Measurements from ENCODE around the gene TRIO. TPM values are rescaled to one million over a fixed set of nuclear protein-coding genes. Genes with fewer than 3 reads are reported as not detected.

The TRIO gene
- total and polyA plus RNA-seq, 10 of the 15 experiments (the other 5 are each of a cell fraction or from before 2014, with no cell fraction given) = 5.1 to 96.4 (median 44.6) TPM

DNA sequence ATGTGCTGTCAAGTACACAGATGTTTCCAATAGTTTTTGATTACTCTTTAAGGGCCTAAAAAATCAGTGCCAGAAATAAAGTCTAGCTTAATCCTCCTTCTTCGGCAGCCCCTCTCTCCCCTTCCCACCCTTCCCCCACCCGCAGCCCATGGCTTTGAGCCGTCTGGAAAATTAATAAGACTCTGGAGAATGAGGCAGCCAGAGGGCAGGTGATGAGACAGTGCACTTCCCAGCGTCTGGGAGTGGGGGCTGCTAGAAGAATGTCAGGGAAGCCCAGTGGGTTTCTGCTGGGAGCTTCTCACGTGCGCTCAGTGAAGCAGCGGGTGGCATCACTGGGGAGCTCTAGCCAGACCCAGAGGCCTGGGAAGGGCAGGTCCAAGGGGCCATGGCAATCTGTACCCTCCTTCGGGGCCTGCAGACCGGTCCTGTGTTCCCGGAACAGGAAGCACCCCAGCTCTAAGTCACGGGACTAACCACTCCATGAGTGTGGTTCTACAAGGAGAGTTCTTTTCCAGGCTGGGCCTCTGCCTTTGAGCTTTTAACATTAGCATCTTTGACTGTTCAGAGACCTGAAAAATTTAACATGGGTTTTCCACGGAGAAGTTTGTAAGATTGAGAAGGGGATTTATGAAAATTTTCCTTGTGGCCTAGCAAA lies 273.6 kb downstream of the TRIO start (continued):
- TF ChIP-seq, protein P1, sequence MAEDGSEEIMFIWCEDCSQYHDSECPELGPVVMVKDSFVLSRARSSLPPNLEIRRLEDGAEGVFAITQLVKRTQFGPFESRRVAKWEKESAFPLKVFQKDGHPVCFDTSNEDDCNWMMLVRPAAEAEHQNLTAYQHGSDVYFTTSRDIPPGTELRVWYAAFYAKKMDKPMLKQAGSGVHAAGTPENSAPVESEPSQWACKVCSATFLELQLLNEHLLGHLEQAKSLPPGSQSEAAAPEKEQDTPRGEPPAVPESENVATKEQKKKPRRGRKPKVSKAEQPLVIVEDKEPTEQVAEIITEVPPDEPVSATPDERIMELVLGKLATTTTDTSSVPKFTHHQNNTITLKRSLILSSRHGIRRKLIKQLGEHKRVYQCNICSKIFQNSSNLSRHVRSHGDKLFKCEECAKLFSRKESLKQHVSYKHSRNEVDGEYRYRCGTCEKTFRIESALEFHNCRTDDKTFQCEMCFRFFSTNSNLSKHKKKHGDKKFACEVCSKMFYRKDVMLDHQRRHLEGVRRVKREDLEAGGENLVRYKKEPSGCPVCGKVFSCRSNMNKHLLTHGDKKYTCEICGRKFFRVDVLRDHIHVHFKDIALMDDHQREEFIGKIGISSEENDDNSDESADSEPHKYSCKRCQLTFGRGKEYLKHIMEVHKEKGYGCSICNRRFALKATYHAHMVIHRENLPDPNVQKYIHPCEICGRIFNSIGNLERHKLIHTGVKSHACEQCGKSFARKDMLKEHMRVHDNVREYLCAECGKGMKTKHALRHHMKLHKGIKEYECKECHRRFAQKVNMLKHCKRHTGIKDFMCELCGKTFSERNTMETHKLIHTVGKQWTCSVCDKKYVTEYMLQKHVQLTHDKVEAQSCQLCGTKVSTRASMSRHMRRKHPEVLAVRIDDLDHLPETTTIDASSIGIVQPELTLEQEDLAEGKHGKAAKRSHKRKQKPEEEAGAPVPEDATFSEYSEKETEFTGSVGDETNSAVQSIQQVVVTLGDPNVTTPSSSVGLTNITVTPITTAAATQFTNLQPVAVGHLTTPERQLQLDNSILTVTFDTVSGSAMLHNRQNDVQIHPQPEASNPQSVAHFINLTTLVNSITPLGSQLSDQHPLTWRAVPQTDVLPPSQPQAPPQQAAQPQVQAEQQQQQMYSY (CRISPR knock-in tag; IDR thresholded peaks at IDR 0.05) = no peak
- TF ChIP-seq CREM (IDR thresholded peaks at IDR 0.05; ENCODE audit: low read depth) (no peak), ZNF274 (IDR thresholded peaks at IDR 0.05; ENCODE audit: insufficient read depth, insufficient read length) (no peak), NFYA (IDR thresholded peaks at IDR 0.05; ENCODE audit: borderline replicate concordance, low read depth, low read length) (no peak), ZBED1 (IDR thresholded peaks at IDR 0.05; ENCODE audit: borderline replicate concordance) (peak; percentile 45; the same call in 1 of the 2 replicates), ZNF622 (IDR thresholded peaks at IDR 0.05) (no peak), SPI1 (IDR thresholded peaks at IDR 0.05; ENCODE audit: borderline replicate concordance, insufficient read depth, low read depth, low read length) (no peak), RAD51 (IDR thresholded peaks at IDR 0.05) (no peak), CBFB (IDR thresholded peaks at IDR 0.05; ENCODE audit: low read depth) (0 out of 2 replicates have a peak, but pooled peaks have one; percentile 28), ETV6 (conservative IDR thresholded peaks at IDR 0.05 in 1 of 2, IDR thresholded peaks at IDR 0.05 in 1 of 2; ENCODE audit: borderline replicate concordance in 1 of 2, low read depth in 1 of 2) (no peak), NFIC (IDR thresholded peaks at IDR 0.05; ENCODE audit: low read depth, low read length) (no peak), BMI1 (IDR thresholded peaks at IDR 0.05; ENCODE audit: borderline replicate concordance) (no peak), POLR2AphosphoS5 (IDR thresholded peaks at IDR 0.05; ENCODE audit: low read length) (no peak), SREBF2 (IDR thresholded peaks at IDR 0.05; ENCODE audit: low read length) (no peak), ZNF207 (IDR thresholded peaks at IDR 0.05; ENCODE audit: borderline replicate concordance) (no peak), BHLHE40 (IDR thresholded peaks at IDR 0.05; ENCODE audit: borderline replicate concordance in 1 of 2, low read depth in 2 of 2, low read length in 1 of 2) (0 out of 4 replicates have a peak, but pooled peaks of 1 of the 2 experiments have one; percentile 21), KLF5 (IDR thresholded peaks at IDR 0.05; ENCODE audit: partially characterized antibody) (no peak)
- TF ChIP-seq, protein P2, sequence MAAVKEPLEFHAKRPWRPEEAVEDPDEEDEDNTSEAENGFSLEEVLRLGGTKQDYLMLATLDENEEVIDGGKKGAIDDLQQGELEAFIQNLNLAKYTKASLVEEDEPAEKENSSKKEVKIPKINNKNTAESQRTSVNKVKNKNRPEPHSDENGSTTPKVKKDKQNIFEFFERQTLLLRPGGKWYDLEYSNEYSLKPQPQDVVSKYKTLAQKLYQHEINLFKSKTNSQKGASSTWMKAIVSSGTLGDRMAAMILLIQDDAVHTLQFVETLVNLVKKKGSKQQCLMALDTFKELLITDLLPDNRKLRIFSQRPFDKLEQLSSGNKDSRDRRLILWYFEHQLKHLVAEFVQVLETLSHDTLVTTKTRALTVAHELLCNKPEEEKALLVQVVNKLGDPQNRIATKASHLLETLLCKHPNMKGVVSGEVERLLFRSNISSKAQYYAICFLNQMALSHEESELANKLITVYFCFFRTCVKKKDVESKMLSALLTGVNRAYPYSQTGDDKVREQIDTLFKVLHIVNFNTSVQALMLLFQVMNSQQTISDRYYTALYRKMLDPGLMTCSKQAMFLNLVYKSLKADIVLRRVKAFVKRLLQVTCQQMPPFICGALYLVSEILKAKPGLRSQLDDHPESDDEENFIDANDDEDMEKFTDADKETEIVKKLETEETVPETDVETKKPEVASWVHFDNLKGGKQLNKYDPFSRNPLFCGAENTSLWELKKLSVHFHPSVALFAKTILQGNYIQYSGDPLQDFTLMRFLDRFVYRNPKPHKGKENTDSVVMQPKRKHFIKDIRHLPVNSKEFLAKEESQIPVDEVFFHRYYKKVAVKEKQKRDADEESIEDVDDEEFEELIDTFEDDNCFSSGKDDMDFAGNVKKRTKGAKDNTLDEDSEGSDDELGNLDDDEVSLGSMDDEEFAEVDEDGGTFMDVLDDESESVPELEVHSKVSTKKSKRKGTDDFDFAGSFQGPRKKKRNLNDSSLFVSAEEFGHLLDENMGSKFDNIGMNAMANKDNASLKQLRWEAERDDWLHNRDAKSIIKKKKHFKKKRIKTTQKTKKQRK (IDR thresholded peaks at IDR 0.05; ENCODE audit: low read depth, low read length) = no peak
- TF ChIP-seq, protein P3, sequence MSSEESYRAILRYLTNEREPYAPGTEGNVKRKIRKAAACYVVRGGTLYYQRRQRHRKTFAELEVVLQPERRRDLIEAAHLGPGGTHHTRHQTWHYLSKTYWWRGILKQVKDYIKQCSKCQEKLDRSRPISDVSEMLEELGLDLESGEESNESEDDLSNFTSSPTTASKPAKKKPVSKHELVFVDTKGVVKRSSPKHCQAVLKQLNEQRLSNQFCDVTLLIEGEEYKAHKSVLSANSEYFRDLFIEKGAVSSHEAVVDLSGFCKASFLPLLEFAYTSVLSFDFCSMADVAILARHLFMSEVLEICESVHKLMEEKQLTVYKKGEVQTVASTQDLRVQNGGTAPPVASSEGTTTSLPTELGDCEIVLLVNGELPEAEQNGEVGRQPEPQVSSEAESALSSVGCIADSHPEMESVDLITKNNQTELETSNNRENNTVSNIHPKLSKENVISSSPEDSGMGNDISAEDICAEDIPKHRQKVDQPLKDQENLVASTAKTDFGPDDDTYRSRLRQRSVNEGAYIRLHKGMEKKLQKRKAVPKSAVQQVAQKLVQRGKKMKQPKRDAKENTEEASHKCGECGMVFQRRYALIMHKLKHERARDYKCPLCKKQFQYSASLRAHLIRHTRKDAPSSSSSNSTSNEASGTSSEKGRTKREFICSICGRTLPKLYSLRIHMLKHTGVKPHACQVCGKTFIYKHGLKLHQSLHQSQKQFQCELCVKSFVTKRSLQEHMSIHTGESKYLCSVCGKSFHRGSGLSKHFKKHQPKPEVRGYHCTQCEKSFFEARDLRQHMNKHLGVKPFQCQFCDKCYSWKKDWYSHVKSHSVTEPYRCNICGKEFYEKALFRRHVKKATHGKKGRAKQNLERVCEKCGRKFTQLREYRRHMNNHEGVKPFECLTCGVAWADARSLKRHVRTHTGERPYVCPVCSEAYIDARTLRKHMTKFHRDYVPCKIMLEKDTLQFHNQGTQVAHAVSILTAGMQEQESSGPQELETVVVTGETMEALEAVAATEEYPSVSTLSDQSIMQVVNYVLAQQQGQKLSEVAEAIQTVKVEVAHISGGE (CRISPR knock-in tag; IDR thresholded peaks at IDR 0.05) = no peak
